Spleen (tissue), 7 donors: ENCODE results near the gene SLC25A13.

Source experiments
- POLR2AphosphoS5 ChIP-seq, 3 donors: sonication (generic); formaldehyde crosslinking; IDR thresholded peaks; one replicate each; pipeline ENCODE4 v1.5.1; 2017; ENCODE audit warnings: antibody characterized with exemption in 3 of 3
- TF ChIP-seq, protein P1 (sequence below), 11 experiments: fragments of 200-600 bp in 7 of 11; fragments of 450-650 bp in 4 of 11; sonication (generic) in 4 of 11; IDR thresholded peaks in 8 of 11; conservative IDR thresholded peaks in 3 of 11; 1 replicate in 7 of 11; 2 replicates in 4 of 11; pipeline versions ENCODE4 v1.4.0 to v1.8.0; 2016 to 2021; ENCODE audit warnings: antibody characterized with exemption in 11 of 11, inconsistent platforms in 4 of 11, mild to moderate bottlenecking in 1 of 11
- donor health status: DM: no; HTN: no; CAD: no; lungs with moderate emphysema.
- donor health status: DM: no; HTN: no; CAD: no.
- donor health status: DM: no; HTN: no; CAD: no.

DNA sequence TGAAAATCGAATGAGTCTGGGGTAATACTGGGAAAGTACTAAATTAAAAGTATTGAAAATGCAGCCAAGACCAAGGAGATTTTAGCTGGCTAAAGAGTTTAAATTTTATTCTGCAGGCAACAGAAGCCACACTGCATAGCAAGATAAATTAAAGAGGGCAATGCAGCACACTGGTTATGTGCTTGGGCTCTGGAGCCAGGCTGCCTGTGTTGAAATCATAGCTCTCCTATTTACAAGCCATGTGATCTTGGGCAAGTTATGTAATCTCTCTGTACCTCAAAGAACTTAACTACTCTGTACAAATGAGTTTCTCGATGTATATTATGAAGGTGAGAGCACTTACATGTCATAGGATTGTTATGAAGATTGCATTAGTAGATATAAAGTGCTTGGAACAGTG, 9.9 kb downstream of the SLC25A13 start:
- TF ChIP-seq, protein P1, sequence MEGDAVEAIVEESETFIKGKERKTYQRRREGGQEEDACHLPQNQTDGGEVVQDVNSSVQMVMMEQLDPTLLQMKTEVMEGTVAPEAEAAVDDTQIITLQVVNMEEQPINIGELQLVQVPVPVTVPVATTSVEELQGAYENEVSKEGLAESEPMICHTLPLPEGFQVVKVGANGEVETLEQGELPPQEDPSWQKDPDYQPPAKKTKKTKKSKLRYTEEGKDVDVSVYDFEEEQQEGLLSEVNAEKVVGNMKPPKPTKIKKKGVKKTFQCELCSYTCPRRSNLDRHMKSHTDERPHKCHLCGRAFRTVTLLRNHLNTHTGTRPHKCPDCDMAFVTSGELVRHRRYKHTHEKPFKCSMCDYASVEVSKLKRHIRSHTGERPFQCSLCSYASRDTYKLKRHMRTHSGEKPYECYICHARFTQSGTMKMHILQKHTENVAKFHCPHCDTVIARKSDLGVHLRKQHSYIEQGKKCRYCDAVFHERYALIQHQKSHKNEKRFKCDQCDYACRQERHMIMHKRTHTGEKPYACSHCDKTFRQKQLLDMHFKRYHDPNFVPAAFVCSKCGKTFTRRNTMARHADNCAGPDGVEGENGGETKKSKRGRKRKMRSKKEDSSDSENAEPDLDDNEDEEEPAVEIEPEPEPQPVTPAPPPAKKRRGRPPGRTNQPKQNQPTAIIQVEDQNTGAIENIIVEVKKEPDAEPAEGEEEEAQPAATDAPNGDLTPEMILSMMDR (IDR thresholded peaks at IDR 0.05 in 8 of 11, conservative IDR thresholded peaks at IDR 0.05 in 3 of 11), result no peak
- no peak for TF ChIP-seq POLR2AphosphoS5 (IDR thresholded peaks at IDR 0.05)
